Neural crest cell (in vitro differentiated cells): ENCODE results near the gene ATXN7L1. TPM values are rescaled to one million over a fixed set of nuclear protein-coding genes. Genes with fewer than 3 reads are reported as not detected.
"Not testable (repeated sequence)": the region's sequence is repeated elsewhere in the genome, so short reads cannot be mapped to it uniquely, and the experiment has no call there.

Source experiments
- DNase-seq: peaks from one replicate; pipeline ENCODE4 v3.0.0; 2021; ENCODE audit warnings: low read depth, mixed read lengths, low spot score
- H3K27ac Mint-ChIP-seq: one replicate; pipeline ENCODE4 v1.8.0; 2021; ENCODE audit warnings: mild to moderate bottlenecking, mixed read lengths; ENCODE audit not compliant: unreplicated experiment
- H3K27me3 Mint-ChIP-seq: 2 replicates; pipeline ENCODE4 v1.8.0; 2021; ENCODE audit warnings: low read depth, mild to moderate bottlenecking, mixed read lengths
- H3K36me3 Mint-ChIP-seq: 2 replicates; pipeline ENCODE4 v1.8.0; 2021; ENCODE audit warnings: low read depth, mild to moderate bottlenecking, mixed read lengths
- H3K4me1 Mint-ChIP-seq: 2 replicates; pipeline ENCODE4 v1.8.0; 2021; ENCODE audit warnings: mixed read lengths
- H3K4me3 Mint-ChIP-seq: one replicate; pipeline ENCODE4 v1.8.0; 2021; ENCODE audit warnings: mild to moderate bottlenecking, mixed read lengths
- H3K9me3 Mint-ChIP-seq: 2 replicates; pipeline ENCODE4 v1.8.0; 2021; ENCODE audit warnings: mixed read lengths
- CTCF ChIP-seq: fragments of 200-600 bp; sonication (generic); conservative IDR thresholded peaks from 2 replicates; pipeline ENCODE4 v1.5.0; 2021; ENCODE audit warnings: antibody characterized with exemption, mild to moderate bottlenecking
- total RNA-seq: library from RNA; stranded (reverse); gene quantifications from 2 replicates; pipeline ENCODE4 v1.2.1, GENCODE V29; 2021

The ATXN7L1 gene
- total RNA-seq, 1 donor from 2014 or later, result 14.4 TPM

- Mint-ChIP-seq H3K36me3 (no peaks in the 10 kb centered on the region), H3K9me3 (no peaks in the 10 kb centered on the region), H3K4me1 (no peaks in the 10 kb centered on the region), H3K4me3 (no peak overlapping the region), H3K27ac (no peak overlapping the region), H3K27me3 (no peaks in the 10 kb centered on the region)
- no peak for TF ChIP-seq CTCF
- no peak for DNase-seq
Observed at GRCh38 chr7:105890290-105890997, 14.0 kb upstream of the ATXN7L1 start.

GRCh38 chr7:105887569-105888189 lies 11.3 kb upstream of the ATXN7L1 start:
- no peaks in the 10 kb centered on the region for H3K4me1 Mint-ChIP-seq
- no peak overlapping the region for H3K27ac Mint-ChIP-seq
- TF ChIP-seq CTCF, result no peak
- no peaks in the 10 kb centered on the region for H3K36me3 Mint-ChIP-seq
- no peak for DNase-seq
- no peak overlapping the region for H3K4me3 Mint-ChIP-seq
- H3K27me3 Mint-ChIP-seq, result no peaks in the 10 kb centered on the region
- H3K9me3 Mint-ChIP-seq, result no peaks in the 10 kb centered on the region

- no peak for TF ChIP-seq CTCF
- no peak for DNase-seq
- Mint-ChIP-seq H3K9me3 (no peaks in the 10 kb centered on the region), H3K27ac (no peak overlapping the region), H3K27me3 (no peaks in the 10 kb centered on the region), H3K36me3 (no peaks in the 10 kb centered on the region), H3K4me1 (no peaks in the 10 kb centered on the region), H3K4me3 (no peak overlapping the region)
Observed at GRCh38 chr7:105886776-105887175, 10.4 kb upstream of the ATXN7L1 start.

- H3K4me1 Mint-ChIP-seq, result no peaks in the 10 kb centered on the region
- no peak overlapping the region for H3K27ac Mint-ChIP-seq
- TF ChIP-seq CTCF, result no peak
- H3K4me3 Mint-ChIP-seq, result no peak overlapping the region
- no peaks in the 10 kb centered on the region for H3K27me3 Mint-ChIP-seq
- no peak for DNase-seq
- no peaks in the 10 kb centered on the region for H3K36me3 Mint-ChIP-seq
- no peaks in the 10 kb centered on the region for H3K9me3 Mint-ChIP-seq
Observed at GRCh38 chr7:105885387-105886111, 9.2 kb upstream of the ATXN7L1 start.

- H3K9me3 Mint-ChIP-seq, H3K36me3 Mint-ChIP-seq, H3K4me1 Mint-ChIP-seq, H3K27me3 Mint-ChIP-seq, H3K4me3 Mint-ChIP-seq, H3K27ac Mint-ChIP-seq, DNase-seq: not testable (repeated sequence)
Observed at GRCh38 chr7:105883179-105883578, 6.8 kb upstream of the ATXN7L1 start.

- no peak for TF ChIP-seq CTCF
- no peak for DNase-seq
- H3K4me1 Mint-ChIP-seq, result peaks cover 18% of the 10 kb centered on the region
- H3K36me3 Mint-ChIP-seq, result no peaks in the 10 kb centered on the region
- H3K27me3 Mint-ChIP-seq, result peaks cover 9% of the 10 kb centered on the region
- no peak overlapping the region for H3K4me3 Mint-ChIP-seq
- H3K9me3 Mint-ChIP-seq, result no peaks in the 10 kb centered on the region
- no peak overlapping the region for H3K27ac Mint-ChIP-seq
Observed at GRCh38 chr7:105881439-105881838, 5.0 kb upstream of the ATXN7L1 start.
